Hindlimb muscle (tissue), 1 donor: ENCODE results near the gene PIGW. TPM values are rescaled to one million over a fixed set of nuclear protein-coding genes. Genes with fewer than 3 reads are reported as not detected.

ENCODE experiments used
- DNase-seq: peaks from one replicate; pipeline ENCODE4 v3.0.0-alpha.2; 2013
- polyA plus RNA-seq: library from polyadenylated mRNA; unstranded; fragments of 120-200 nt; gene quantifications from one replicate; pipeline ENCODE4 v1.2.1, GENCODE V29; 2013; ENCODE audit not compliant: insufficient read length

Gene PIGW
- polyA plus RNA-seq, 1 donor: 8.0 TPM

DNA sequence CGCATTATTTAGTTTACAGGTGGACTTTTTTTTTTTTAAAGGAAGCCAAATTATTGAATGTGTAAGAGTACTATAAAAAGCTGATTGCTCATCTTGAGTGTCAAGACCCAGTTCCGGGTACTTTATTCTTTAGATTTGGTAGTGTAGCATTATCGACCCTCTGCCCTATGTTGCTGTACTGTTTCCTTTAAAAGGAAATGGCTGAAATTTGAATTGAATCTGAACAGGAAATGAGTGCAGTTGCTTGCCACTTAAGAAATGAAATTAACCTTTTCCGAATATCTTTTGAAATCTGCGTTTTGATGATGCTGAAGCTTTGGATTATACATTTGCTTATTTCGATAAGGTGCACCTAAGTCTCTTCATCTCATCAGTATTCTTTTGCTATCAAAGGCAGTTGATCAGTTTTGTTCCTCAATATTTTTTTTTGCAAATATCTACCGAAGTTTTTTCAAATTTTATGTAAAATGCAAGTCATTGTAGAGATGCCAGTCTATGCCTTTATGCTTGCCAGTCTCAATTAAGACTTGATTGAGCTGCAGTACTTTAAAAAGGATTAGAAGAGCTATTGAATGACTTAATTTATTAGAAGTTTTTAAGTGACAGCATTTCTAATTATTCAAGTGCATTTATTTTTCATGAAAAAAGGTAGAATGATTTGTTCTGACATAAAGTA lies 11.8 kb downstream of the PIGW start:
- no peak for DNase-seq

DNA sequence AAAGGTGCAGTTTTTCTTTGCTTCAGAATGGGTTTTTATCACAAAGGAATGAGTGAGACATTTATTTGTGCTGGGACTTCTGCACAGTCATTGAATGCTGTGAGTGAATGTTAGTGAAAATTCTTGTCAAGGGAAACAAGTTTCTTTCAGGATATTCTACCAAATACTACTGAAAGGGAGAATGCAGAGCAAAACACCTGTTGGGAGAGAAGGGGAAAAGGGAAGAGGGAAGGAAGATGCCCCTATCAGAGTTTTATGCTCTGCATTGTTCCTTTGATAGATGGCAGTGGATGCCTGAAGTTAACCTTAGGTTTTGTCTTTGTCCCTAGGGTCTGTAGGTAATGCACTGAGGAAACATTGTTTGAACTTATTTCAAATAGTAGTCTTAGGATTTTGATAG lies 13.0 kb downstream of the PIGW start:
- no peak for DNase-seq

DNA sequence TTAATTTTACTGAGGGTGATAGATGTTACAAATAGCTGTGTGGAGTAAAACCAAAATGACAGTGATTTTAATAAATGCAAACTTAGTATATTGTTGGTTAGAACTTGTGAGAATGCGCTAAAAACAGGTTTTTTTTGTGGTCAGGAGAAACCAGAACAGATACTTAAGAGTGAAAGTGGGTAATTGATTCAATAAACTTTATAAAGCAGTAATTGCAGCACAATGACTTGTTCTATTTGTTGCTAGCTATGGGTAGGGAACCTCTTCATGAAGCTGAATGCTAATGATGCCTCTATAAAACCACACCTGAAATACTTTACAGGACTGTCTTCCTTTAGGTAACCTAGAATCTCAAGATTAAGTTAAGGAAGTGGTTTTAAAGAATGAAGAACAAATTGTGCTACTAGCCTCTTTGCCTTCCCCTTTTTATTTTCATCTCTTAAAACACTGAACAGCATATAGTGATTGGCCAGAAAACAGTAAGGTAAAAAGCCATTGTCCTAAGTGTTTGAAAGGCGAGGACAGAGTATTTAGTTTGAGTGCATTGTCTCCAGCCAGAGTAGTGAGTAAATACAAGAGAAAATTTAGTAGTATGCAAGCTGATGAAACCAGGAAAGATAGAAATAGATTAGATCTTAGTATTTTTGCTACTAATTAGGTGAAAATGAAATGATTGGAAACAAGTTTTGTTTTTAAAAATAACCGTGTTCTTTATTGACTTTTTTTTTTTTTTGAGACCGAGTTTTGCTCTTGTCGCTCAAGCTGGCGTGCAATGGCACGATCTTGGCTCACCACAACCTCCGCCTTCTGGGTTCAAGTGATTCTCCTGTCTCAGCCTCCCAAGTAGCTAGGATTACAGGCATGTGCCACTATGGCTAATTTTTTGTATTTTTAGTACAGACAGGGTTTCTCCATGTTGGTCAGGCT lies 16.0 kb downstream of the PIGW start:
- no peak for DNase-seq

DNA sequence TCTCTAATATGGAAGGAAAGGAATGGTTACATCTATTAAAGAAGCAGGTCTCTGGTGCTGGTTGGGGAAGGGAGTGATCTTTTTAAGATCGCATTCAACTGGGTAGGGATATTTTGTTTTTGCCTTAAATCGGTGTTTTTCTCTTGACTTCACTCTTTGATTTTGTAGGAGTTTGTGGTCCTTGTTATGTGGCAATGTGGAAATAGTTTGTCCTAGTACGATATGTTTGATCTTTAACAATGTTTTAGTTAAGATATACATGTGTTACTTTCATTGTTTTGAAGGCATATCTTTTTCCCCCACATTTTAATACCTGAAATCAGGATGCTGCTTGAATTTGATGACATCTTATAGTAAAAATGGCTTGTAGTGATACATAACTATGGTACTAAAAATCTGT lies 18.7 kb downstream of the PIGW start:
- no peak for DNase-seq

DNA sequence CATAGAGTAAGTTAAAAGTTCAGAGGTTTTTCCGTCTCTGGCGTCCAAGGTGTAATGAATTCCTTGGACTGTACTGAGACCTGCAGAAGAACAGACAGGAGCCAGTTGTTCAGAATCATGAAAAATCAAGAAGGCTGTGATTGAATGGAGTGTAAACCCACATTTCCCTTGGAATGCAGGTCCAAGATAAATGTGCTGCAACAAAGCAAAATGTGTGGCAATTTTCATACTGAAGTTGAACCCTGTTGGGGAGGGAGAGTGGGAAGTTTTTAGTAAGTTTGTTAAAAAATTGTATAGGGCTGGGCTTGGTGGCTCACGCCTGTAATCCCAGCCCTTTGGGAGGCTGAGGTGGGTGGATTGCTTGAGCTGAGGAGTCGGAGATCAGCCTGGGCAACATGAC lies 31.3 kb downstream of the PIGW start:
- no peak for DNase-seq

DNA sequence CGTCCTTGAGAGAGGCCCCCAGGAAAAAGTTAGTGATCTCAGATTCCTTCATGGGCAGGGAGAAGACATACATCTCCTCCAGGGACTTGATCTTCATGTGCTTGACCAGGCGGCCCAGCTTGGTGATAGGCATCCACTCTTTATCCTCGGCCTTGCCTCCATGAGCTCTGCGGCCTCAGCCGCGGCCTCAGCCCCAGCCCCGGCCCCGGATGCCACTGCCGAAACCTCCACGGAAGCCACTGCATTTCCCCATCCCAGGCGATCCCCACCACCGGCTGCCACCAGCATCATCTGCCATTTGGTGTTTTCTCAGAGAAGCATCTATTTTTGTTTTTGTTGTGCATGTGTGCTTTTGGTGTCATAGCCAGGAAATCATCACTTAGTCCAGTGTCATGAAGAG lies 40.2 kb downstream of the PIGW start:
- no peak for DNase-seq

DNA sequence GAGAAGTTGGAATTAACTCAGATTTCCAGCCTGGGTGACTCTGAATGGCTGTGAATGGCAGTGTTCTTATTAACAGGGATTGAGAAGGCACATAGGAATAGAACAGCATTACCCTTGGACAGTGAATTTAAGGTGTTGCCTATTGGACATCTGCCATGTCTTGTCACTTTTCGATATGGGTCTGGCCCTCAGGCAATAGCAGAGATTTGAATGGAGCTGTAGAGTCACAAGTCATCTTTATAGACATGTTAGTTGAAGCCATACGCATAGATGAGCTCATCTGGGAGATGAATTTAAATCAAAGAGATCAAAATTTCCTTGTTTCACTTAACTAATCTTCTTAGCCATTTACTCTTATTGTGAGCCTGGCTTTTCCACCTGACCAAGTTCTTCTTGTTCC lies 42.0 kb downstream of the PIGW start:
- no peak for DNase-seq

DNA sequence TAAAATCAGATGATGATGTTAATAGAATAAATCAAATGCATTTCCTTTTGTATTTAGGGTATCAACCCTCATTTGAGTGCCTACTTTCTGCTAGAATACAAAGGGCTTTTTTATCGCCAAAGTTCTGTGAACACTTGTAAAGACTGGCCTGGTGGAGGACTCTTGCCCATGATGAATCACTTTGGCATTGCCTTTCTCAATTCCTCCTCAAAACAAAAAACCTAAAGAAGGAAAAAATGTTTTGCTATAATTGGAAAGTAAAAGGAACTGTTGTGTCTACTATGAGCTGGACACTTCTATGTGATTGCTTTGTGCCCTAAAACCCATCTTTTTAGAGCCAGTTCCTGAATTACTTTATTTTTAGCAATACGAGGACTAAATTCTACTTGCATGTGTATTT lies 43.9 kb downstream of the PIGW start:
- no peak for DNase-seq

DNA sequence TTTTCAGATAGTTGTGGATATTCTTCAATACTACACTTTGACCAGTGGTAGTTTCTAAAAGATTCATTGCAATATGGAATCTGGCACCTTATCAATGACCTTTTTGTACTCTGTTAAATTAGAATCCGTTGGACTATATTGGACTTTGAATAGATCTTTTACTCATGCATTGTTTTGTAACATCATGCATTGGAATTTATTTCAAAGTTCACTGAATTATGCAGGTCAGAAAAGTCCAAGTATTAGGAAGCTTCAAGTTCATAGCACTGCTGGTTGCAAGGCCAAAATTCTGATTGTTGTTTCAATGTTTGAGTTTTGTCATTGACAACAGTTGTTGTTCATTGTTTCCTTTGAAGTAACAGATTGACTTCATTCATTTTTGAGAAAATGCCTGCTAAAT lies 49.0 kb downstream of the PIGW start:
- DNase-seq: no peak

DNA sequence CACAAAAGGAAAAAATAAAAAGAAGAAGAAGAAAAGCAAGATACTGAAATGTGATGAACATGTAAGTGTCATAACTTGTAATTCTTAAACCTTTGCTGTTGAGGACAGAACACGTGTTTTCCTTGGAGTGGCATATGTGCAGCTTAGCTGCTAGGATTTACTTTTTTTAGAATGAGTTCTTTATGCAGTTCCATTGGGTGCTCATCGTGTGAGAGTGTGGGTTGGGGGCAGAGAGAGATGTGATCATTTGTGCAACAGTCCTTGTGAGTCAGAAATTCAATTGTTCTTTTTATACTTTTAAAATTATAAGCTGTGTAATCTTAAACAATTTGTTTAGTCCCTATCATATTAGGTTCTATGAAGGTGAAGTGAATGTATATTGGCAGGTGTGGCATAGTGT lies 51.4 kb downstream of the PIGW start:
- DNase-seq: no peak

Other genes starting within 250 kb of the PIGW start
- gene TBC1D3G, start 211.1 kb upstream of the PIGW start, polyA plus RNA-seq: not detected
- not detected for gene TBC1D3H, start 146.6 kb upstream of the PIGW start, polyA plus RNA-seq
- 53.9 TPM for gene ZNHIT3, start 48.3 kb upstream of the PIGW start, polyA plus RNA-seq
- gene MYO19, start 119 bp upstream of the PIGW start, polyA plus RNA-seq: 36.4 TPM
- gene GGNBP2, start 9.9 kb downstream of the PIGW start, polyA plus RNA-seq: 62.4 TPM
- 7.0 TPM for gene DHRS11, start 56.9 kb downstream of the PIGW start, polyA plus RNA-seq
- 5.0 TPM for gene MRM1, start 66.6 kb downstream of the PIGW start, polyA plus RNA-seq